NCI-H1048 (cell line): ENCODE data around the gene ASAP2.

Source experiments
- DNase-seq: peaks from one replicate; lab custom pipeline; 2025; lab: John Stamatoyannopoulos, UW

Gene ASAP2

DNA sequence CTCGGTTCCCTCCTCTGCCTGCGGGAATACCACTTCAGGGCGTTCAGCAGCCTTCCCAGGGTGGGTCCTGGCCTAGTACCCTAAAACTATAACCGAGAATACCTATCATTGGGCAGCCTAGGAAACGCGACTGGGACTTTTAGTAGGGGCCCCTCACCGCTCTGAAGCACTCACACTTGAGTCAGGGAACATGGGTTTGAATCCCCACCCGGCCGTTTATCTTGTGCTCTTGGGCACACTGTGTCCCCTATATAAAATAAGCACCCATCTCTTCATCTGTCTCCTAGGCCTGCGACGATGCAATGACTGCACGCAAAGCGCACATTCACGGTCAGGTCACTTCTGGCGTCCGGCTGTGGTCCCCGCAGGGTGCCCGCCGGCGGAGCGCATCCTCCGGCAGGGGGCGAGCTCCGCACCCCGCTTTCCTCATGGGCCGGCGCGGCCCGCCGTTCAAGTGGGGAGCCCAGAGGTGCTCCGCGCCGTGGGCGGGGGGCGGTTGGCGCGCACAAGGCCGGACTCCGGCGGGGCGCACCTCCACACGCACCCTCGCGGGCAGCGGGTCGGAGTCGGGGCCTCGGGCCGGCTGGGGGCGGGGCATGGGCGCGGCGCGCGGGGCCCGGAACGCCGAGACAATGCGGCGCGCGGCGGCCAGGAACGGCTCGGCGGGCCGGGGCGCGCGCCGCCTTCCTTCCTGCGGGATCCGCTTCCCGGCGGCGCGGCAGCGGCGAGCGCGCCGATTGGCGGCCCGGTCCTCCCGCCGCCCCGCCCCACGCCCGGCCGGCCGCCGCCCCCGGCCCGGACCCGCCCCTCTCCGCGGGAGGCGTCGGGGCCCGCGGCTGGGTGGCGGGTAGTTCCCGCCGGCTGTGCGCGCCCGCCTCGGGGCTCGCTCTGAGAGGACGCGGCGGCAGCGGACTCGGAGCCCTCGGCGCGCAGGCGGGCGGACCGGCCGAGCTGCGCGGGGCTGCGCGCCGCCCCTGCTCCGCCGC lies at the start of gene ASAP2:
Gene ASAP2, plus strand, starts transcription at position 850 of the 986 bp plus-strand sequence. CDS start 293 bp downstream, outside the sequence.
- DNase-seq = peak; percentile 47

DNA sequence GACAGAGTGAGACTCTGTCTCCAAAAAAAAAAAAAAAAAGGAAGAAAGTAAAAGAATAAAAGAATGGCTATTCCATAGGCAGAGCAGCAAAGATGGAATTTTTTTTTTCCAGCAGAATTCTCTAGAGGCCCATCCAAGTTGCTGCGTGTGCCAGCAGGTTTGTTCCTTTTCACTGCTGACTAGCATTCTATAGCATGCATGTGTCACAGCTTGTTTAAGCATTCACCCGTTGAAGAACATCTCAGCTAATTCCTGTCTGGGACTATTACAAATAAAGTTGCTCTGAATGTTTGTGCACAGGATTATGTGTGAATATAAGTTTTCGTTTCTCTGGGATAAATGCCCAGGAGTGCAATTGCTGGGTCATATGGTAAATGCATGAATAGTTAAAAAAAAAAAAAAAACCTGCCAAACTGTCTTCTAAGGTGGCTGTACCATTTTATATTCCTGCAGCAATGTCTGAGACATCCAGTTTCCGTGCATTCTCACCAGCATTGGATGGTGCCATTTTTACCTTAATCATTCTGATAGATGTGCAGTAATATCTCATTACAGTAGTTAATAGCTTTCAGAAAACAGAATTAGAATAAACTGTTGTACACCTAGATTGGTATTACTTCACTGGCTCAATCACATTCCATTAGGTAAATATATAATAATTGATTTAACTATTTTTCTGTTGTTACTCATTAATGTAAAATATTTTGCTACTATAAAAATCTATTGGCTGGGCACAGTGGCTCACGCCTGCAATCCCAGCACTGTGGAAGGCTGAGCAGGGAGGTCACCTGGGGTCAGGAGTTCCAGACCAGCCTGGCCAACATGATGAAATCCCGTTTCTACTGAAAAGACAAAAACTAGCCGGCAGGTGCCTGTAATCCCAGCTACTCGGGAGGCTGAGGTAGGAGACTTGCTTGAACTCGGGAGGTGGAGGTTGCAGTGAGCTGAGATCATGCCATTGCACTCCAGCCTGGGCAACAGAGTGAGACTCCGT lies 47.5 kb upstream of the ASAP2 start:
- no peak for DNase-seq

DNA sequence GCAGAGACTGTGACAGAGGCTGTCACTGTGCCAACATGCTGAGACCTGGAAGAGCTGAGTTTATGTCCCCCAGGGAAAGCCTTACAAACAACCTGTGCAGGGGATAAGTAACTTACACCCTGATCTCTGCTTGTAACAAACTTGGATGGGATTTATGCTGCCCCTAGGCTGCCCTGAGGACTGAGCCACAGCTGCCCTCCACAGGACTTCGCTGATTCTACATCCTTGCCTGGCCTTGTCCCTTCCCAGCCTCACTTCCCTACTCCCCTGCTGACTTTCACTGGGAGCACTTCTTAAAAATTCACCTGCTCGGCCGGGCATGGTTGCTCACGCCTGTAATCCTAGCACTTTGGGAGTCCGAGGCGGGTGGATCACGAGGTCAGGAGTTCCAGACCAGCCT lies 45.9 kb upstream of the ASAP2 start:
- no peak for DNase-seq

DNA sequence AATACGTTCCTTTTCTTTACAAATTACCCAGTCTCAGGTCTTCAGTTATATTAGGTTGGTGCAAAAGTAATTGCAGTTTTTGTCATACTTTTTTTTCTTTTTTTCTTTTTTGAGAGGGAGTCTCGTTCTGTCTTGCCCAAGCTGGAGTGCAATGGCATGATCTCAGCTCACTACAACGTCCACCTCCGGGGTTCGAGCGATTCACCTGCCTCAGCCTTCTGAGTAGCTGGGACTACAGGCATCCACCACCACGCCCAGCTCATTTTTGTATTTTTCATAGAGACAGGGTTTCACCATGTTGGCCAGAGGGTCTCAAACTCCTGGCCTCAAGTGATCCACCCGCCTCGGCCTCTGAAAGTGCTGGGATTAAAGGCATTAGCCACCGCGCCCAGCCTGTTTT lies 43.8 kb upstream of the ASAP2 start:
- DNase-seq = no peak

DNA sequence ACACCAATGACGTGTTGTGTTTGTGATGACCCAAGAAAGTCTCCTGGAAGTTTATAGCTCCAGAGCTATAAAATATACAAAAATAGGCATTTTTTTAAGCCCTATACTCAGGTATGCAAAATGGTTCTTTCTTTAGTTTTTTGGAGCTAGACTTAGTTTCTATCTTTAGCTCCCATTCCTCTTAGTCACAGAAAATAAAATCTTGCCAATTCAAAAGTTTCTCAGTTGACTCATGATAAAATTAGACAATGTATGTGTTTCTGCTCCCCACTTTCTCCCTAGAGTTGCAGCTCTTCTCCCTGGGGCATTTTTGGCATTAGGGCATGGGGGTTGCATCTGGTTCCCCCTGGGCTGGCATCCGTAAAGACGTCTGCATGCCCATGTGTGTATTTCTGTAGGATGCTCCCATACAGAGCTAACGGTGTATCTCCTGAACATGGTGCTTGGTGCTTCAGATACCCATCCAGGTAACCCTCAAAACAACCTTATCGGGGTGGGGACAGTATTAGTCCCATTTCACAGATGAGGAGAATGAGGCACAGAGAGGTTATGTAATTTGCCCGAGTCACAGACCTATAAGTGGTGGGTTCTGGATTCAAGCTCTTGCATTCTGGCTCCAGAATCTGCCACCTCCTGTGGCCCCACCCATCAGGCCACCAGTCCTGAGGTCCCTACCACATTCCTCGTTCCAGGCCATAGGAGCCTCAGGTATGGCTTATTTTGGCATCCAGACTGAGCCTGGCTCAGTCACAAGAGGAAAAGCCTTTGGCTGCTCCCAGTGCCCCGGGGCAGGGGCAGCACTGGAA lies 43.1 kb upstream of the ASAP2 start:
- no peak for DNase-seq

DNA sequence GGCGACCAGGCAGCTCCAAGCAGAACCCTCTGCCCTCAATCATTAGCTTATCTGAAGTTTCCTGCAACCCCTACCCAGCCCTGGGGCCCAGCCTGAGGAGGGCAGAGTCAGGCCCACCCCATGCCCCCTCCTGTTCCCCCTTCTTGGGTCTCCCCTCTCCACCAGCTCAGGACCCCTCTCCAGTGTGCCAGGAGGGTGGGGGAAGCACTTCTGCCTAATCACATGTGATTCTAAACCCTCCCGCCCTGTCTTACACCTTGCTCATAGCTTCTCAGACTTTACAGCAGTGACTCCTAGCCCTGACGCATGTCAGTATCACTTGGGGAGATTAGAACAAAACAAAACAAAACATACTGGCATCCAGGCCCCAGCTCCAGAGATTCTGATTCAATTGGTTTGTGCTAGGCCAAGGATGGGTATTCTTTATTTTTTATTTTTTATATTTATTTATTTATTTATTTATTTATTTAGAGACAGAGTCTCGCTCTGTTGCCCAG lies 42.5 kb upstream of the ASAP2 start:
- DNase-seq = no peak

DNA sequence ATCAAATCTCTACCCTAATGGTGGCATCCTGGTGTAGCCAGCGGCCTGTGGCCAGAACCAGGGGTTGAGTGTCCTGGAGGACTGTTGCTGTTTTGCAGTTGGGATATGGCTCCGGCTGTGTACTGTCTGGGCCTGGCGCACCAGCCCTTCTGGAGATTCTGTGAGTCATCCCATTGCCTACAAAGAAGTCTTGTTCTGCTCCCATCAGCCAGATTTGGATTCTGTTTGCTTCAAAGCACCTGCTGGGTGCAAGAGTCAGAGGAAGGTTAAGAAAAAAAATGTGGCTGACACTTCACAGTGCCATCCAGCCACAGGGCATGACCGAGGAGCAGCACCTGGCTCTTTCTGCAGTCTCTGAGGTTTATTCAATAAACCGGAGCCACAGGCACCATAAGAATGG lies 41.0 kb upstream of the ASAP2 start:
- DNase-seq = no peak

DNA sequence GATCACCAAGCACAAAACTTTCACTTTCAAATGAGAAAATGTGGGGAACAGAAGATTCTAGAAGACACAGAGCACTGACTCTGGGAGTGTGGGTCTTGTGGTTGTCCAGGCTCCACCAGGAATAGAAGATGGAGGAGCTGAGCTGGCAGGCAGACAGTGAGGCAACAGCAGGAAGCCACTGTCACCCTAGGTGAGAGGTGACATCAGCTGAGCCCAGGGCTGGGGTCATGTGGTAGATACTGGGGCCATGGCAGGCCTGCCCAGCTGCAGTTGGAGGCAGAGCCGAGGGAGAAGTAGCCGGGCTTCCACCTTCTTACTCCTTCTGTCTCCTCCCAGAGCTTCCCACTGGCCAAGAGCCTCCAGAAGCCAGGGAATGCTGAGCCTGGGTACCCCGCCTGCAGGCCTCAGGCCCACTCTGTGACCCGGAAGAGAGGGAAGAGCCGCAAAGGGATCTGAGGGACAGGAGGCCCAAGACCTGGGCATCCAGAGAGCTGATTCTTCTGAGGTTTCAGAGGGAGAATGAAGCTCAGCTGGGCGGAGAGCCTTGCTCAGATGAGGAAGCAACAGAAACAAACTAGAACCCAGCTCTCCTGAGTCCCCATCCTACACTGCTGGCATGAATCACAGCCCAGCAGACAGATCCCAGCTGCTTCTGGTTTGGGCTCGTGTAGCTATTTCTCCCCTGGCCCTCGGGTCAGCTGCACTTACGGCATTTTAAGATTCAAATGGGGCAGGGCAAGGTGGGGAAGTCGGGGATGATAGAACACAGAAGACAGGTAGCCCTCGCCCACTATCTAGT lies 39.8 kb upstream of the ASAP2 start:
- DNase-seq = no peak

DNA sequence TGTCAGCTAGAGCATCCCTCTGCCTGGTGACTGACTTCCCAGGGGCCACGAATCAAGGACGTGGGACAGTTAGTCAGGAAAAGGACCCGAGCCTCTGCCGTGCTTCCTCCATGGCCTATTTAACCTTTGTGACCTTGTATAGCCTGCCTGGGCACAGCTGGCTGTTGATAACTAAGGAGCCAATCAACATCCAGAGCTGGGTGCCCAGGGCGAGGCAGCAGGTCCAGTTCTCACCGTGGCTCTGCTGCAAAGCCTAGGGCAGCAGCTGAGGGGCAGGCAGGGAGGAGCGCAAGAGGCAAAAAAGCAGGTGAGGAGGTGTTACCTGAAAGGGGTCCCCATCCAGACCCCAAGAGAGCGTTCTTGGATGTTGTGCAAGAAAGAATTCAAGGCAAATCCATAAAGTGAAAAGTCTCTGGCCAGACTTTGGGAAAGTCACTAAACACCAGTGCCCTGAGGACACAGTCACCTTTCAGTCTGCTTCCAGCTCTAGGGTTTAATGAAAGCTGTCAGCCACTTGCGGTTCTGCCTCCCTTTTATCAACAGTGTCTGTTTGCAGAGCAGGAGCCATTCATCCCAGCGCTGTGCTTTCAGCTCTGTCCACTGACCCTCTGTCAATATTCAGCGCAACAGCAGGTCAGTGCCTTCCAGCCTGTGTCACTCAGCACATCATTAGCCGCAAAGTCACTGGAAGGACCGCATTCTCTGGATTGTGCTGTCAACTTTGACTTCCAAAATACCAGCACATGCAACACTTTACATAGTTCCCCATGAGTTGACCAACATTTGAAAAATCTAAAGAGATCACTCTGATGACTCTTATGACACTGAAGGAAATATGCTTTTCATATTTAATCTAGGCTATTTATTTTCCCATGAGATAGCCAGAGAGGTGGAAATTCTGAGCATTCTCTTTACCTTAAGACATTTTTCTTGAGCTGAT lies 38.6 kb upstream of the ASAP2 start:
- no peak for DNase-seq

DNA sequence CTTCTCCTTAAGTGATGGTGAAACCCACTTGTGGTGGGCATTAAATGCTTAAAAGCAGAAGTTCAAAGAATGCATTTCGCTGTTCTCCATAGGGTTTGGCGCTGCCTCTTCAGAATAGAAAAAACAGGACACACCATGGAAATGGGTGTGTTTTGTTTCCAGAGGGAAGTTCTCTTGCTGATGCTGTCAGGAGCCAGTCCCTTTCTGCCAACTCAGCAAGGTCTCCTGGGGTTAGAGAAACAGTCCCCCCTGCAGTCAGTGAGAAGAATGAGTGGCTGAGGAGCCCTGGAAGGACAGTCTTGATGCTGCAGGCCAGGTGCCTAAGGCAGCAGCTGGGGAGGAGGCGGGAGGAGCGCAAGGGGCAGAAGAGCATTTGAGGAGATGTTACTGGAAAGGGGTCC lies 37.8 kb upstream of the ASAP2 start:
- no peak for DNase-seq

DNA sequence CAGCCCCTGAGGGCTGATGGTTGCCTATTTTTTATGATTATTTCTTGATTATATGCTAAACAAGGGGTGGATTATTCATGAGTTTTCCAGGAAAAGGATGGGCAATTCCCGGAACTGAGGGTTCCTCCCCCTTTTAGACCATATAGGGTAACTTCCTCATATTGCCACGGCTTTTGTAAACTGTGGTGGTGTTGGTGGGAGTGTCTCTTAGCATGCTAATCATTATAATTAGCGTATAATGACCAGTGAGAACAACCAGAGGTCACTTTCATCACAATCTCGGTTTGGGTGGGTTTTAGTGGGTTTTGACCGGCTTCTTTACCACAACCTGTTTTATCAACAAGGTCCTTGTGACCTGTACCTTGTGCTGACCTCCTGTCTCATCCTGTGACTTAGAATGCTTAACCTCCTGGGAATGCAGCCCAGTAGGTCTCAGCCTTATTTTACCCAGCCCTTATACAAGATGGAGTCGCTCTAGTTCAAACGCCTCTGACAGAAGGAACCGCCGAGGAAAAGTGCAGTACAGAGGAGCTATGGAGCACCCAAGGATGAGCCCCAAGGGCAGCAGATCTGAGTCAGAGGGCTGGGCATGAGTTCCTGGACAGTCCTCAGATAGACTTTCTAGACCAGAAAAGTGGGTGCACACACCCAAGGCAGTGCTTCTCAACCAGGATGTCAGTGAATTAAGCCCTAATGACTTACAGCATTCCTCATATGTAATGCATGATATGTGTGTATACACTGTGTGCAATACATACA lies 37.1 kb upstream of the ASAP2 start:
- no peak for DNase-seq

DNA sequence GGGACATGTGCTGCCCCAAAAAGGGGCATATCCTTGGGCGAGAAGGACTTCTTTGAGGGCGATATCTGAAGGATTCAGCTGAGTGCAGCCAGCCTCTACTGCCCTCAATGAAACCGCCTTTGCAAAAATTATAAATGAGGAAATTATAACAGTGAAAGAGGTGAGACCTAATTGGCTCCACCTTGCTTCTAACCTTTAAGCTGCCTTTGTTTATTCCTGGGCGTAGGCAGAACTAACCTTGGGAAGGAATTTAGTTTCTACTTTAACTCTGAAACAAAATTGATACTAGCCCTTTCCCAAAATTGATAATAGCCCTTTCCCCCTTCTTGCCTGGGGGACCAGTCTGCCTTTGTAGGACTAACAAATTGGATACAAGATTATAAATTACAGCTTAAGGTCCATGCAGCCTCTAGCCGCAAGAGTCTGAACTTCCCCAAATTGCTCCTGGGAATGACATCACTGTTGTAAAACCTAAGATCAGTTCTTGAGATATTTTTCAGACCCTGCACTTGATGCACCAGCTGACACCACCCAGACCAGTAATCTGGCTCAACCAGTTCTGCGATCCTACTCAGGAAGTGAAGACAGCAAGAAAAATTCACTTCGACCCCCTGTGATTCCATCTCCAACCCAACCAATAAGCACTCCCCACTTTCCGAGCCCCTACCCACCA lies 36.0 kb upstream of the ASAP2 start:
- no peak for DNase-seq

DNA sequence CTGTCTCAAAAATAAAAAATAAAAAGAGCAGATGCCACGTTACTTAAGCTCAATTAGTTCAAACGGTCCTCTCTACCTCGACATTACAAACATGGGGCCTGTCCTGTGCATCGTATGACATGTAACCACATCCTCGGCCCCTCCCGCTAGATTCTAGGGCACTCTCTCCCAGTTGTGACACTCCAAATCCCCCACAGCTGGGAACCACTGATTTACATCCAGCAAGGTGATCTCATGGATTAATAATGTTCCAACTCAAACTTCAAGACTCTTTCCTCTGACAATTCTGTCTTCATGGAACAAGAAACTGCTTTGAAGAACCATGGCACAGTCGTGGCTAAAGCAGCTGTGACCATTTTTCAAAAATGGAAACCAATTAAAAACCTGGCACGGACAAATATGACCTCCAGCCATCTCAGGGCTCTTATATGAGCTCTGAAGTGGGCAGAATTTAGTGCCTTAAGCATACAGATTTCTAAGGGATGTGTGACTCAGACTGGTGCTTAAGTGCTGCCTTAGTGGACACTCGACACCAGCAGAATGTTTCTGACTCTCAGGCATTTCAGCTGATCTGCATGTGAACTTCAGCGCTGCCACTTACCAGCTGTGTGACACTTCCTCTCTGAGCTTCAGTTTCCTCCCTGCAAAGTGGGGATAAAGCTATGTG lies 31.7 kb upstream of the ASAP2 start:
- DNase-seq = no peak

DNA sequence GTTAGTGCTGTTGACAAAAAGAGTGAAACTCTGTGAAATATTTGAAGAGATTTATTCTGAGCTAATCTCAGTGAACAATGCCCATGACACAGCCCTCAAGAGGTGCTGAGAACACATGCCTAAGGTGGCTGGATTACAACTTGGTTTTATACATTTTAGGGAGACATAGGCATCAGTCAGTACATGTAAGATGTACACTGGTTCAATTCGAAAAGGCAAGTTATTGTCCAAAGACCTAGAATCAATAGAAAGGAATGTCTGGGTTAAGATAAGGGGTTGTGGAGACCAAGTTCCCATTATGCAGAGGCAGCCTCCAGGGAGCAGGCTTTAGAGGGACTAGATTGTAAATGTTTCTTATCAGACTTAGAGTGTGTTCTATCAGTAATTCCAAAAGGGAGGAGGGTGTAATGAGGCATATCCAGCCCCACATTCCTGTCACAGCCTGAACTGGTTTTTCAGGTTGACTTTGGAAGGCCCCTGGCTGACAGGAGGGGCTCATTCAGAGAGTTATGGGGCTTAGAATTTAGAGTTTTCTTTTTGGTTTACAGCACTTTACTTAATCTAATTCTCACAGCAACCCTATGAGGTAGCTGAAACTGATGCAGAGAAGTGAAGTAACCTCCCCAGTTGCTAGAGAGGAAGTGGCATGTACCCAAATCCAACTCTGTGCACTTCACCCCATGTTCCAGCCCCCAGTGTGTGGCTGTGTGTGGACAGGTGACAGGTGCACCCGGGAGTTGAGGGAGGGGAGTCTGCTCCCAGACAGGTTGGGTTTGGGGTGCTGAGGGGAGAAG lies 28.3 kb upstream of the ASAP2 start:
- DNase-seq = no peak

DNA sequence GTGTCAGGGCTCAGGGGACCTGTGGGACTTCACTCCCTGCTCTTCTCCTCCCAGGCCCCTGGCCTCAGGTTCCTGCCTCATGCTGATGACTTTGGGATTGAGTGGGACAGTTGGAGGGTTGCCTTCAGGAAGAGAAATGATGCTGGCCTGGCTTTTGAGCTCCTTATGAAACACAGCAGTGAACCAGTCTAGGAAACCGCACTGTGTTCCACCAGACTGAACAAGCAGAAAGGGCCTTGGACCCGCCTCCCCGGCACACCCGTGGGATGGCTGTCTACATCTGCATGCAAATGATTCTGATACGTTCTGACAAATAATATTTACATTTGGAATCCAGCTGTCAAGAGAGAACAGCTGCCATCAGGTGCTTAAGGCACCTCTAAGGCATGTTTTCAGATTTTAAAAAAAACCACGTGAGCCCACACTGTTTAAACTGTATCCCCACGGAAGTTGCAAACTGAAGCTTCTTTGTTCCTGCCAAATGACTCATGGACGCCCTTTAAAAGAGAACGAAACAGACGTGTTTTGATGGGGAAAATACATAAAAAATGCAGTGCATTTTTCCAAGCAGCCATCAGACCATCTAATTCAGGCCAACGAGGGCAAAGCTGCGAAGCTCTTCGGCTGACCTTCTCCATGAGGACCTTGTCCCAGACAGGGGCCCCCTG lies 27.6 kb upstream of the ASAP2 start:
- peak; percentile 71 for DNase-seq

DNA sequence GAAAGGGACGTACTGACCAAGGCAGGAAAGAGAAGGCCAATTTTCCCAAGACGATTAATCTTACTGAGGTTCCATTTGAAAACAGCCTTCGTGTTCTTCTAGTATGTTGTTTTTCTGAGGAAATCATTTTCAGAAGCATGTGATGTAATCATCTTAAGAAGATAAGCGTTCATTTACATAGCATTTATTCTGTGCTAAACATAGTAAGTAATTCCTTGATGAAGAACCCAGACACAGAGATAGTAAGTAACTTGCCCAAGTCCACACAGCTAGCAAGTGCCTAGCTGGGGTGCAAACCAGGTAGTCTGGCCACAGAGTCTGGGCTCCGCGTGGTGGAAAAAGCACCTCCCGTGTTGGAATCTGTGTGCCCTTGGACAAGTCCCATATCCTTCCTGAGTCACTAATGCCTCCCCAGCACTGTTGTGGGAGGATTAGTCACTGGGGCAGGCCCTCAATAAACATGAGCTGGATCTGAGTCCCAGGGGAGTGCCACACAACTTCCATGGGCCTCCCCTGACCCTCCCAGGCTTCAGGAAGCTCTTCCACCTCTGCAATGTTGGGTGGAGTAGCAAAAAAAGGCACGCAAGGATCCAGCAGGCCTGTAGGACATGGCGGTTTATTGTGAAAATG lies 26.9 kb upstream of the ASAP2 start:
- DNase-seq = no peak
